Measurements from ENCODE around the gene SLC13A5.

- TF ChIP-seq CTCF (IDR thresholded peaks at IDR 0.05 in 2 of 3, conservative IDR thresholded peaks at IDR 0.05 in 1 of 3; ENCODE audit: borderline replicate concordance in 1 of 3, insufficient read depth in 1 of 3, low read depth in 2 of 3, low read length in 2 of 3) (no peak), POLR2A (IDR thresholded peaks at IDR 0.05; ENCODE audit: borderline replicate concordance, extremely low read depth, insufficient read depth, insufficient read length) (no peak), YY1 (IDR thresholded peaks at IDR 0.05; ENCODE audit: extremely low read depth, insufficient replicate concordance, low read depth, low read length) (no peak), JUND (IDR thresholded peaks at IDR 0.05) (no peak), POLR2AphosphoS5 (IDR thresholded peaks at IDR 0.05; ENCODE audit: low read depth, low read length) (no peak), TCF7L2 (IDR thresholded peaks at IDR 0.05; ENCODE audit: borderline replicate concordance, extremely low read depth, insufficient read depth, insufficient read length) (no peak)
These were observed 35.4 kb upstream of the SLC13A5 start for GRCh38 chr17:6748617-6749016.
